Spleen (tissue), 13 donors: ENCODE results near the gene KCNE1. TPM values are rescaled to one million over a fixed set of nuclear protein-coding genes. Genes with fewer than 3 reads are reported as not detected.
A peak's percentile ranks its signal among the peaks of the same experiment; 100 is the strongest.

Experiments
- DNase-seq: peaks from one replicate; pipeline ENCODE4 v3.0.0-alpha.2; 2020
- H3K27ac ChIP-seq, 8 donors: fragments of 200-600 bp; sonication (generic) in 7 of 8; 1 replicate in 4 of 8; 2 replicates in 4 of 8; pipeline versions ENCODE4 v1.5.0 to v1.8.0; 2016 to 2021; ENCODE audit warnings: inconsistent platforms in 4 of 8, mild to moderate bottlenecking in 4 of 8, moderate library complexity in 1 of 8
- H3K27me3 ChIP-seq, 7 donors: fragments of 200-600 bp; sonication (generic) in 6 of 7; replicated peaks in 1 of 7; 1 replicate in 4 of 7; 2 replicates in 3 of 7; pipeline versions ENCODE4 v1.5.0 to v1.8.0; 2016 to 2021; ENCODE audit warnings: inconsistent platforms in 3 of 7, mild to moderate bottlenecking in 1 of 7
- H3K36me3 ChIP-seq, 6 donors: fragments of 200-600 bp; sonication (generic) in 5 of 6; 1 replicate in 4 of 6; 2 replicates in 2 of 6; pipeline versions ENCODE4 v1.5.0 to v1.8.0; 2016 to 2021; ENCODE audit warnings: inconsistent platforms in 2 of 6
- H3K4me1 ChIP-seq, 6 donors: fragments of 200-600 bp; sonication (generic) in 5 of 6; 1 replicate in 3 of 6; 2 replicates in 3 of 6; pipeline versions ENCODE4 v1.5.0 to v1.8.0; 2016 to 2021; ENCODE audit warnings: inconsistent platforms in 3 of 6
- H3K4me3 ChIP-seq, 8 donors: fragments of 200-600 bp; sonication (generic) in 7 of 8; 1 replicate in 4 of 8; 2 replicates in 4 of 8; pipeline versions ENCODE4 v1.5.0 to v1.8.0; 2016 to 2021; ENCODE audit warnings: inconsistent platforms in 4 of 8, mild to moderate bottlenecking in 4 of 8, moderate library complexity in 2 of 8
- H3K9me3 ChIP-seq, 8 donors: fragments of 200-600 bp; sonication (generic) in 7 of 8; 1 replicate in 4 of 8; 2 replicates in 4 of 8; pipeline versions ENCODE4 v1.5.0 to v1.8.0; 2016 to 2021; ENCODE audit warnings: inconsistent platforms in 4 of 8
- POLR2A ChIP-seq, 3 donors: fragments of 450-650 bp; IDR thresholded peaks; one replicate each; pipeline ENCODE4 v1.5.1; 2017; ENCODE audit warnings: antibody characterized with exemption in 3 of 3, mild to moderate bottlenecking in 1 of 3
- POLR2AphosphoS5 ChIP-seq, 3 donors: sonication (generic); formaldehyde crosslinking; IDR thresholded peaks; one replicate each; pipeline ENCODE4 v1.5.1; 2017; ENCODE audit warnings: antibody characterized with exemption in 3 of 3
- WGBS, 5 donors: extraction: QIAGEN DNeasy Blood & Tissue Kit in 3 of 5; methylation state at CpG; one replicate each; pipeline versions ENCODE4 v1.1.5 to v1.1.7; 2013 to 2018; 5-methylcytosine and 5-hydroxymethylcytosine counted together
- intact Hi-C: fragments of 100-400 bp; cut with DNase I; formaldehyde crosslinking; loops from one replicate; pipeline ENCODE4 v1.15.0; 2023; ENCODE audit warnings: low total_unique reads
- long read RNA-seq, 2 donors: transcript quantifications; one replicate each; lab custom pipeline, GENCODE V29; 2026
- polyA plus RNA-seq, 3 donors: library from polyadenylated mRNA; stranded (reverse); fragments of 200-250 nt; gene quantifications; one replicate each; pipeline ENCODE4 v1.2.1, GENCODE V29; 2013
- total RNA-seq, 7 donors: library from RNA; depleted of rRNA in 3 of 7; stranded (reverse); fragments of >200 nt in 3 of 7; fragmentation: NEBNext Ultra II Directional in 4 of 7; extraction: Animal tissue kit (Norgen Biotek cat#: 25700) in 4 of 7; gene quantifications; one replicate each; pipeline versions ENCODE4 v1.1.0 to v1.2.1, GENCODE V29; 2016 to 2021
- TF ChIP-seq, protein P1 (sequence below), 11 experiments: fragments of 200-600 bp in 7 of 11; fragments of 450-650 bp in 4 of 11; sonication (generic) in 4 of 11; IDR thresholded peaks in 8 of 11; conservative IDR thresholded peaks in 3 of 11; 1 replicate in 7 of 11; 2 replicates in 4 of 11; pipeline versions ENCODE4 v1.4.0 to v1.8.0; 2016 to 2021; ENCODE audit warnings: antibody characterized with exemption in 11 of 11, inconsistent platforms in 4 of 11, mild to moderate bottlenecking in 1 of 11
- donor health status: healthy with polysubstance abuse.
- donor health status: DM: no; HTN: no; CAD: no; lungs with moderate emphysema.
- donor health status: DM: no; HTN: no; CAD: no.
- donor health status: Bipolar disorder and iron deficiency.
- donor health status: healthy.
- donor health status: DM: no; HTN: no; CAD: no.
- donor health status: DM: yes; HTN: yes; CAD: no.

The KCNE1 gene
- total RNA-seq: 10 to 100 TPM in 5 of 7 donors, 1 to 10 TPM in 2; 4.5 to 50.2 (median 12.1) TPM
- 1 to 10 TPM in 1 of 3 donors, under 1 TPM in 2; 0.30 to 1.8 (median 0.37) TPM for polyA plus RNA-seq
- long read RNA-seq, donor 1: 0 reads
- long read RNA-seq, donor 2: 0 reads

DNA sequence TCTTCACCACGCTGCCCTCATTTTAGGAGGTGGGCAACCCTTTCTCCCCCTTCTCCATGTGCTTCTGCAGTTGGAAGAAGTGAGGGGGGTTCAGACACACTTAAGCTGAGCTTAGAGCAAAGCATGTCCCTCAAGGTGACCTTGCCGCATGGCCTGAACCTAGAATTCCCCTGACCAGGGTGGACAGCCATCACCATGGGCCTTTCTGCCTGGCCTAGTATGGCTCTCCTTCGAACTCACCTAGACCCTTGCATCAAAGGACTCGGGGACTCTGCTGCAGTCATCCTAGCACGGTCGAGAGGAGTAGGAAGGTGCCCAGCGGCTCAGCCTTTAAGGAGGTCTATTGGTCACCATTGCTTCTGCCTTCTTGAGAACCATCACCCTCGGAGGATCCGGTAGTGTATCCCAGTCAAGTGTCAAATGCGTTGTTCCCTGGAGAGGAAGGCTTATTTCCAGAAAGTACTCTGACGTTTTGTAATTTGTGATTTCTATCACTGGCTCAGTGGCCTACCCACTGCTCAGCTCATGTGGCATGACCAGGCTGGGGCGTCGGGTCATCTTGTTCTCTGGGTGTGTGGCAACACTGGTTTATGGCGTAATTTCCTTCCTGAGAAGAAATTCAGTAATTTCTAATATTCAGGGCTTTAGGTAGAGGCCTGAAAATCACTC, at the start of gene KCNE1:
KCNE1 (minus strand) TSS at position 424 of the 669 bp plus-strand sequence. CDS start 62,576 bp downstream, outside the sequence.
- intact Hi-C loops: no loop called here
- peak within 1 kb of the TSS in 4 of 8 donors; percentile 25 to 62 (median 32) for H3K4me3 ChIP-seq
- peaks cover 0 to 35% (median 2%) of the 10 kb centered on the region in 6 donors for H3K4me1 ChIP-seq
- WGBS, 5 donors: 63 to 81% (median 70%) methylated on average over 9 to 14 of the region's 14 CpGs
- peaks cover 0 to 32% (median 0%) of the 10 kb centered on the region in 6 donors for H3K36me3 ChIP-seq
- peak; percentile 88 for DNase-seq
- H3K27me3 ChIP-seq: no peaks in the 10 kb centered on the region
- no peaks in the 10 kb centered on the region for H3K9me3 ChIP-seq
- H3K27ac ChIP-seq: peak within 1 kb of the TSS in 7 of 8 donors; percentile 70 to 94 (median 89)
- TF ChIP-seq, protein P1, sequence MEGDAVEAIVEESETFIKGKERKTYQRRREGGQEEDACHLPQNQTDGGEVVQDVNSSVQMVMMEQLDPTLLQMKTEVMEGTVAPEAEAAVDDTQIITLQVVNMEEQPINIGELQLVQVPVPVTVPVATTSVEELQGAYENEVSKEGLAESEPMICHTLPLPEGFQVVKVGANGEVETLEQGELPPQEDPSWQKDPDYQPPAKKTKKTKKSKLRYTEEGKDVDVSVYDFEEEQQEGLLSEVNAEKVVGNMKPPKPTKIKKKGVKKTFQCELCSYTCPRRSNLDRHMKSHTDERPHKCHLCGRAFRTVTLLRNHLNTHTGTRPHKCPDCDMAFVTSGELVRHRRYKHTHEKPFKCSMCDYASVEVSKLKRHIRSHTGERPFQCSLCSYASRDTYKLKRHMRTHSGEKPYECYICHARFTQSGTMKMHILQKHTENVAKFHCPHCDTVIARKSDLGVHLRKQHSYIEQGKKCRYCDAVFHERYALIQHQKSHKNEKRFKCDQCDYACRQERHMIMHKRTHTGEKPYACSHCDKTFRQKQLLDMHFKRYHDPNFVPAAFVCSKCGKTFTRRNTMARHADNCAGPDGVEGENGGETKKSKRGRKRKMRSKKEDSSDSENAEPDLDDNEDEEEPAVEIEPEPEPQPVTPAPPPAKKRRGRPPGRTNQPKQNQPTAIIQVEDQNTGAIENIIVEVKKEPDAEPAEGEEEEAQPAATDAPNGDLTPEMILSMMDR (IDR thresholded peaks at IDR 0.05 in 8 of 11, conservative IDR thresholded peaks at IDR 0.05 in 3 of 11): no peak
- TF ChIP-seq POLR2AphosphoS5 (IDR thresholded peaks at IDR 0.05) (peak in 2 of 3 donors; percentile 24 to 87), POLR2A (IDR thresholded peaks at IDR 0.05) (peak in 1 of 3 donors; percentile 54)

GRCh38 chr21:34561806-34562205, 49.8 kb upstream of the KCNE1 start:
- WGBS, 5 donors: 79 to 94% (median 89%) methylated on average over 7 of the region's 7 CpGs
- Histone ChIP-seq H3K36me3 (peaks cover 0 to 13% (median 0%) of the 10 kb centered on the region in 6 donors), H3K4me1 (no peaks in the 10 kb centered on the region), H3K9me3 (no peaks in the 10 kb centered on the region), H3K27ac (peak overlapping the region in 1 of 8 donors; percentile 21), H3K27me3 (no peaks in the 10 kb centered on the region), H3K4me3 (no peak overlapping the region)
- DNase-seq: no peak
- TF ChIP-seq POLR2AphosphoS5 (IDR thresholded peaks at IDR 0.05) (no peak), POLR2A (IDR thresholded peaks at IDR 0.05) (no peak)
- TF ChIP-seq, protein P1 (IDR thresholded peaks at IDR 0.05 in 8 of 11, conservative IDR thresholded peaks at IDR 0.05 in 3 of 11): no peak
- intact Hi-C loops: no loop called here

DNA sequence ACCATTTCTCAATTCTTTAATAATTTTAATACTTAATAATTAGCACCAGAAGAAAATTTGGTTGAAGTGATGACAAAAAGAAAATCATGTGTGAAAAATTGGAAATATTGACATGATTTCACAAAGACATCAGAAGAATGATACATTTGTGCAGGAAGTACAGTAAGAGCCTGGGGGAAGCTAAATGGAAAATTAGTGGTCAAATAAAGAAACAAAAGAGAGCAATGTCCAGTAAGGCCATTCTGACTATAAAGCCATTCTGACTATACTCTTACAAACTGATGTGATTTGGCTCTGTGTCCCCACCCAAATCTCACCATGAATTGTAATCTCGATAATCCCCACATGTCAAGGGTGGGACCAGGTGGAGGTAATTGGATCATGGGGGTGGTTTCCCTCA, 48.6 kb upstream of the KCNE1 start:
- no peak overlapping the region for H3K27ac ChIP-seq
- 0% methylated on average over 1 of the region's 1 CpG for WGBS, 5 donors
- intact Hi-C loops: no loop called here
- DNase-seq: no peak
- no peaks in the 10 kb centered on the region for H3K27me3 ChIP-seq
- peaks cover 0 to 4% (median 0%) of the 10 kb centered on the region in 6 donors for H3K36me3 ChIP-seq
- no peaks in the 10 kb centered on the region for H3K4me1 ChIP-seq
- H3K4me3 ChIP-seq: no peak overlapping the region
- no peak for TF ChIP-seq POLR2A (IDR thresholded peaks at IDR 0.05)
- no peak for TF ChIP-seq POLR2AphosphoS5 (IDR thresholded peaks at IDR 0.05)
- TF ChIP-seq, protein P1 (IDR thresholded peaks at IDR 0.05 in 8 of 11, conservative IDR thresholded peaks at IDR 0.05 in 3 of 11): no peak
- H3K9me3 ChIP-seq: no peaks in the 10 kb centered on the region

GRCh38 chr21:34560021-34560420, 48.0 kb upstream of the KCNE1 start:
- intact Hi-C loops: no loop called here

More at GRCh38 chr21:34560021-34560420, 48.0 kb upstream of the KCNE1 start:
- Histone ChIP-seq H3K4me3 (no peak overlapping the region), H3K36me3 (no peaks in the 10 kb centered on the region), H3K27ac (no peak overlapping the region), H3K4me1 (no peaks in the 10 kb centered on the region), H3K27me3 (no peaks in the 10 kb centered on the region), H3K9me3 (peaks cover 0 to 4% (median under 1%) of the 10 kb centered on the region in 8 donors)
- WGBS, 5 donors: 85 to 94% (median 91%) methylated on average over 5 of the region's 5 CpGs
- no peak for DNase-seq
- TF ChIP-seq, protein P1 (IDR thresholded peaks at IDR 0.05 in 8 of 11, conservative IDR thresholded peaks at IDR 0.05 in 3 of 11): no peak
- TF ChIP-seq POLR2A (IDR thresholded peaks at IDR 0.05) (no peak), POLR2AphosphoS5 (IDR thresholded peaks at IDR 0.05) (no peak)
